GM19193 (cell line): ENCODE data around the gene MTCL1.

Experiments
- POLR2A ChIP-seq: IDR thresholded peaks from 4 replicates; pipeline ENCODE4 v1.6.1; 2011; ENCODE audit not compliant: insufficient read depth, insufficient read length; ENCODE audit errors: extremely low read depth

Gene MTCL1

GRCh38 chr18:8871489-8871888, 166.1 kb downstream of the MTCL1 start:
- TF ChIP-seq POLR2A, result no peak

- no peak for TF ChIP-seq POLR2A
Measured at GRCh38 chr18:8874872-8875271, 169.5 kb downstream of the MTCL1 start.

DNA sequence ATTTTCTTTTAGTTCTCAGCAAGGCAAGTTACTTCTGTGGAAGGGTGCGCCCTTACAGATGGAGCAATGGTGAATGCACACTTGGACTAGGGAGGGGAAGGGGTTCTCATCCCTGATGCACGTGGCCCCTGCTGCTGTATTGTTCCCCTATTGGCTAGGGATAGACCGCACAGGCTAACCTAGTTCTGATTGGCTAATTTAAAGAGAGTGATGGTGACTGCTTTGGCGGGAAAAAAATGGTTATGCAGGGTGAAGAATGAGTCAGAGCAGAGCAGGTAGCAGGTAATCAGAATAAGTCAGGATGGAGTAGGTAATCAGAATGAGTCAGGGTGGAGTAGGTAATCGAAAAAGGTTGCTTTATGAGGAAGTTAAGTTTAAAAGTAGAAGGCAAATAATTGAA, 171.5 kb downstream of the MTCL1 start:
- no peak for TF ChIP-seq POLR2A

DNA sequence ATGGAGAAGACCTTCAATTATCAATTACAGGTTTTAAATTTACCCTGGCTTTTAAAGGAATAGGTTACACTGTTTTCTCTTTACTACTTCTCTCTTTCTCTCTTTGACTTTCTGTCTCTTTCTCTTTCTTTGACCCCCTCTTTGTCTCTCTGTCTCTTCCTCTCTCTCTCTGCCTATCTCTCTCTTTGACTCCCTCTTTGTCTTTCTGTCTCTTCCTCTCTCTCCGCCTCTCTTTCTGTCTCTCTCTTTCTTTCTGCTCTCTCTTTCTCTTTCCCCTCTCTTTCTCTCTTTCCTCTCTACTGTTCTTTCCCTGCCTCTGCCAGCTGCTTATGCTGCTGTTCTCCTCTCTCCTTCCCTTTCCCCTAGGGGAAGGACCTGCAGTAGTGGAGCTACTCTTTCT, 175.7 kb downstream of the MTCL1 start:
- TF ChIP-seq POLR2A, result no peak
